Smooth muscle cell (in vitro differentiated cells): ENCODE measurements around the gene AAMP. TPM values are rescaled to one million over a fixed set of nuclear protein-coding genes. Genes with fewer than 3 reads are reported as not detected.
A peak's percentile ranks its signal among the peaks of the same experiment; 100 is the strongest.

Source experiments
- DNase-seq: peaks from one replicate; lab custom pipeline; 2025; ENCODE audit not compliant: unreplicated experiment; lab: John Stamatoyannopoulos, UW
- H2AFZ ChIP-seq: fragments of 200-600 bp; sonication (generic); 2 replicates; pipeline ENCODE4 v1.6.0; 2016; ENCODE audit warnings: antibody characterized with exemption, low read depth, mild to moderate bottlenecking
- H3F3A ChIP-seq: fragments of 200-600 bp; sonication (generic); 2 replicates; pipeline ENCODE4 v1.6.0; 2017; ENCODE audit warnings: antibody characterized with exemption, low read depth
- H3K27ac ChIP-seq: fragments of 200-600 bp; sonication (generic); 2 replicates; pipeline ENCODE4 v1.5.1; 2016; ENCODE audit warnings: low read depth, mild to moderate bottlenecking
- H3K27me3 ChIP-seq: fragments of 200-600 bp; sonication (generic); 2 replicates; pipeline ENCODE4 v1.6.1; 2016; ENCODE audit warnings: low read depth, mild to moderate bottlenecking
- H3K36me3 ChIP-seq: fragments of 200-600 bp; sonication (generic); 2 replicates; pipeline ENCODE4 v1.5.1; 2016; ENCODE audit warnings: low read depth
- H3K4me1 ChIP-seq: fragments of 200-600 bp; sonication (generic); 2 replicates; pipeline ENCODE4 v1.5.1; 2016; ENCODE audit warnings: low read depth
- H3K4me2 ChIP-seq: fragments of 200-600 bp; sonication (generic); 2 replicates; pipeline ENCODE4 v1.6.0; 2016; ENCODE audit warnings: mild to moderate bottlenecking
- H3K4me3 ChIP-seq: fragments of 200-600 bp; sonication (generic); 2 replicates; pipeline ENCODE4 v1.5.1; 2016; ENCODE audit warnings: mild to moderate bottlenecking
- H3K79me2 ChIP-seq: fragments of 200-600 bp; sonication (generic); 2 replicates; pipeline ENCODE4 v1.6.0; 2016; ENCODE audit warnings: low read depth, mild to moderate bottlenecking
- H3K9ac ChIP-seq: fragments of 200-600 bp; sonication (generic); 2 replicates; pipeline ENCODE4 v1.6.0; 2016; ENCODE audit warnings: low read depth
- H3K9me3 ChIP-seq: fragments of 200-600 bp; sonication (generic); replicated peaks from 2 replicates; pipeline ENCODE4 v1.5.1; 2016; ENCODE audit warnings: low read depth
- H4K20me1 ChIP-seq: fragments of 200-600 bp; sonication (generic); 2 replicates; pipeline ENCODE4 v1.6.0; 2016; ENCODE audit warnings: low read depth
- CTCF ChIP-seq: fragments of 200-600 bp; sonication (generic); IDR thresholded peaks from 2 replicates; pipeline ENCODE4 v1.5.1; 2017; ENCODE audit warnings: borderline replicate concordance, mild to moderate bottlenecking, antibody characterized with exemption; ENCODE audit not compliant: insufficient read depth, poor library complexity, severe bottlenecking
- WGBS: methylation state at CpG from one replicate; pipeline ENCODE4 v1.1.7; 2016; ENCODE audit warnings: low lambda C conversion rate; 5-methylcytosine and 5-hydroxymethylcytosine counted together
- polyA plus RNA-seq: library from polyadenylated mRNA; unstranded; fragments of >200 nt; fragmentation: Nextera tagmentation; extraction: Ambion mirVana; gene quantifications from 2 replicates; pipeline ENCODE4 v1.2.1, GENCODE V29; 2016
- total RNA-seq: library from RNA; depleted of rRNA; stranded (reverse); fragments of >200 nt; gene quantifications from 2 replicates; pipeline ENCODE4 v1.2.3, GENCODE V29; 2014

AAMP gene
- total and polyA plus RNA-seq, 2 experiments from 2014 or later, result 71.5 to 95.8 TPM

- H3F3A ChIP-seq, result peaks cover 78% of the 10 kb centered on the region
- WGBS, result 93% methylated on average over 3 of the region's 3 CpGs
- H3K27me3 ChIP-seq, result no peaks in the 10 kb centered on the region
- H3K4me3 ChIP-seq, result no peak overlapping the region
- H3K9me3 ChIP-seq, result no peaks in the 10 kb centered on the region
- peak overlapping the region; percentile 87 for H3K27ac ChIP-seq
- peaks cover 81% of the 10 kb centered on the region for H3K79me2 ChIP-seq
- H3K36me3 ChIP-seq, result peaks cover 22% of the 10 kb centered on the region
- no peak overlapping the region for H3K9ac ChIP-seq
- H4K20me1 ChIP-seq, result peaks cover 97% of the 10 kb centered on the region
- no peak overlapping the region for H2AFZ ChIP-seq
- TF ChIP-seq CTCF, result no peak
- H3K4me2 ChIP-seq, result no peak overlapping the region
- no peak for DNase-seq
- H3K4me1 ChIP-seq, result peaks cover 10% of the 10 kb centered on the region
These were observed 43.0 kb downstream of the AAMP start for GRCh38 chr2:218226903-218227302.

- no peak for TF ChIP-seq CTCF
- DNase-seq, result no peak
- no peak overlapping the region for H2AFZ ChIP-seq
- H3F3A ChIP-seq, result peaks cover 61% of the 10 kb centered on the region
- H3K27me3 ChIP-seq, result no peaks in the 10 kb centered on the region
- WGBS, result 85% methylated on average over 1 of the region's 1 CpG
- H3K4me2 ChIP-seq, result peak overlapping the region; percentile 96
- no peak overlapping the region for H3K4me3 ChIP-seq
- H3K79me2 ChIP-seq, result peaks cover 91% of the 10 kb centered on the region
- H3K9me3 ChIP-seq, result no peaks in the 10 kb centered on the region
- H3K36me3 ChIP-seq, result peaks cover 10% of the 10 kb centered on the region
- H3K27ac ChIP-seq, result peak overlapping the region; percentile 72
- peaks cover 98% of the 10 kb centered on the region for H4K20me1 ChIP-seq
- peaks cover 23% of the 10 kb centered on the region for H3K4me1 ChIP-seq
- no peak overlapping the region for H3K9ac ChIP-seq
These were observed 45.8 kb downstream of the AAMP start for GRCh38 chr2:218224186-218224585.

- peaks cover 7% of the 10 kb centered on the region for H3K36me3 ChIP-seq
- H3F3A ChIP-seq, result peaks cover 55% of the 10 kb centered on the region
- H3K9me3 ChIP-seq, result no peaks in the 10 kb centered on the region
- DNase-seq, result no peak
- no peak overlapping the region for H3K4me3 ChIP-seq
- H3K9ac ChIP-seq, result no peak overlapping the region
- H3K79me2 ChIP-seq, result peaks cover 98% of the 10 kb centered on the region
- H3K4me2 ChIP-seq, result peak overlapping the region; percentile 96
- H2AFZ ChIP-seq, result no peak overlapping the region
- WGBS, result 64% methylated on average over 5 of the region's 5 CpGs
- H3K27me3 ChIP-seq, result no peaks in the 10 kb centered on the region
- peaks cover 28% of the 10 kb centered on the region for H3K4me1 ChIP-seq
- peaks cover 99% of the 10 kb centered on the region for H4K20me1 ChIP-seq
- no peak for TF ChIP-seq CTCF
- H3K27ac ChIP-seq, result peak overlapping the region; percentile 72
These were observed 46.9 kb downstream of the AAMP start for GRCh38 chr2:218223046-218223445.

- Histone ChIP-seq H4K20me1 (peaks cover 87% of the 10 kb centered on the region), H3K9me3 (no peaks in the 10 kb centered on the region), H3K4me1 (peaks cover 28% of the 10 kb centered on the region), H3K27me3 (no peaks in the 10 kb centered on the region), H3K79me2 (peaks cover 90% of the 10 kb centered on the region), H3F3A (peaks cover 45% of the 10 kb centered on the region), H3K4me3 (no peak overlapping the region), H3K27ac (peak overlapping the region; percentile 97), H3K36me3 (peaks cover 7% of the 10 kb centered on the region), H3K9ac (no peak overlapping the region), H2AFZ (no peak overlapping the region), H3K4me2 (peak overlapping the region; percentile 96)
- 95% methylated on average over 5 of the region's 5 CpGs for WGBS
- no peak for DNase-seq
- TF ChIP-seq CTCF, result no peak
These were observed 48.9 kb downstream of the AAMP start for GRCh38 chr2:218221000-218221399.
